MM.1S (cell line): ENCODE measurements around the gene DNAH6.

Experiments
- DNase-seq: peaks from one replicate; pipeline ENCODE4 v3.0.0-alpha.2; 2015
- H2AFZ ChIP-seq: fragments of 300-600 bp; sonication (generic); 2 replicates; pipeline ENCODE4 v1.6.0; 2016; ENCODE audit warnings: antibody characterized with exemption, low read length
- H3F3A ChIP-seq: fragments of 300-600 bp; sonication (generic); 2 replicates; pipeline ENCODE4 v1.6.1; 2016; ENCODE audit warnings: mild to moderate bottlenecking, antibody characterized with exemption, low read length, moderate library complexity, mixed read lengths; ENCODE audit not compliant: insufficient read depth
- H3K27ac ChIP-seq: fragments of 300-600 bp; sonication (generic); 2 replicates; pipeline ENCODE4 v1.5.1; 2016; ENCODE audit warnings: mild to moderate bottlenecking, low read length
- H3K27me3 ChIP-seq: fragments of 300-600 bp; sonication (generic); replicated peaks from 2 replicates; pipeline ENCODE4 v1.6.0; 2016; ENCODE audit warnings: low read length; ENCODE audit not compliant: insufficient read depth
- H3K36me3 ChIP-seq: fragments of 300-600 bp; sonication (generic); replicated peaks from 2 replicates; pipeline ENCODE4 v1.6.1; 2016; ENCODE audit warnings: mild to moderate bottlenecking, low read length, mixed read lengths; ENCODE audit not compliant: insufficient read depth
- H3K4me1 ChIP-seq: fragments of 300-600 bp; sonication (generic); 2 replicates; pipeline ENCODE4 v1.6.1; 2016; ENCODE audit warnings: low read length, mixed read lengths
- H3K4me2 ChIP-seq: fragments of 300-600 bp; sonication (generic); 2 replicates; pipeline ENCODE4 v1.6.0; 2016; ENCODE audit warnings: low read depth, low read length
- H3K4me3 ChIP-seq: fragments of 300-600 bp; sonication (generic); 2 replicates; pipeline ENCODE4 v1.5.1; 2016; ENCODE audit warnings: low read length, mixed read lengths
- H3K79me2 ChIP-seq: fragments of 300-600 bp; sonication (generic); 2 replicates; pipeline ENCODE4 v1.6.1; 2016; ENCODE audit warnings: mixed run types, low read length, mixed read lengths
- H3K9ac ChIP-seq: fragments of 300-600 bp; sonication (generic); 2 replicates; pipeline ENCODE4 v1.6.1; 2016; ENCODE audit warnings: low read length, mixed read lengths
- H3K9me2 ChIP-seq: fragments of 300-600 bp; sonication (generic); replicated peaks from 2 replicates; pipeline ENCODE4 v1.6.1; 2016; ENCODE audit warnings: mild to moderate bottlenecking, low read length, mixed read lengths; ENCODE audit not compliant: insufficient read depth
- H3K9me3 ChIP-seq: fragments of 300-600 bp; sonication (generic); replicated peaks from 2 replicates; pipeline ENCODE4 v1.6.1; 2016; ENCODE audit warnings: mild to moderate bottlenecking, low read length, mixed read lengths; ENCODE audit not compliant: insufficient read depth
- H4K20me1 ChIP-seq: fragments of 300-600 bp; sonication (generic); 2 replicates; pipeline ENCODE4 v1.6.1; 2016; ENCODE audit warnings: mild to moderate bottlenecking, low read length, moderate library complexity, mixed read lengths; ENCODE audit not compliant: insufficient read depth
- EZH2 ChIP-seq: fragments of 300-600 bp; sonication (generic); optimal IDR thresholded peaks from 2 replicates; pipeline ENCODE3; 2017; ENCODE audit warnings: low read depth, mild to moderate bottlenecking, antibody characterized with exemption, low read length, mixed read lengths
- EZH2phosphoT487 ChIP-seq: fragments of 300-600 bp; sonication (generic); IDR thresholded peaks from 2 replicates; pipeline ENCODE4 v1.6.1; 2018; ENCODE audit warnings: antibody characterized with exemption, low read length
- TF ChIP-seq, protein P1 (sequence below): fragments of 300-600 bp; sonication (generic); IDR thresholded peaks from 2 replicates; pipeline ENCODE4 v1.5.1; 2016; ENCODE audit warnings: antibody characterized with exemption, low read length, mixed read lengths

Gene DNAH6

DNA sequence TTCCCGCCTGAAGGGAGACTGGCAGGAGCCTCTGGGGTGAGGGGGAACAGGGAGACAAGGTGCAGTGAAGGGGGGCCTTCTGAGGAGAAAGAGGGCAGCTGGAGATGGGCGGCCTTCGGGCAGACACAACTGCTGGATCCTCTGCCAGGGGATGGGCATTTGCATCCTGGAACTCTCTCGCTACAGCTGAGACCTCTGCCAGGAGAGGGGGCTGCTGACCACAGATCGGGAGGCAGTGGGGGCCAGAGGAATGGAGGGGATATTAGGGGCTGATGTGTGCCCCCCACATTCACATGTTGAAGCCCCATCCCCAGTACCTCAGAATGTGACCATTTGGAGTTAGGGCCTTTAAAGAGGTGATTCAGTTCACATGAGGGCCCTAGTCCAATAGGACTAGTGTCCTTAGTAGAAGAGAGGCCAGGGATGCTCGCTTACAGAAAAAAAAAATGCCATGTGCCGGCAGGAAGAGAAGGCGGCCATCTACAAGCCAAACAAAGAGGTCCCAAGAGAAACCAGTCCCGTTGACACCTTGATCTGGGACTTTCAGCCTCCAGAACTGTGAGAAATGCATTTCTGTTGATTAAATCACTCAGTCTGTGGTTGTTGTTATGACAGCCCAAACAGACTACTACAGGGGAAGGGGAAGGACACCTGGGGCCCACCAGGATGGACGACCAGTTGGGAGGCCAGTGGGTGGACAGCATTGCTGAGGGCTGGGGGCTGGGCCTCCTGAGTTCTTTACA, 314.6 kb downstream of the DNAH6 start:
- Histone ChIP-seq H3K36me3 (no peaks in the 10 kb centered on the region), H3K9me2 (no peaks in the 10 kb centered on the region), H3K27ac (no peak overlapping the region), H3K4me2 (no peak overlapping the region), H3K9me3 (no peaks in the 10 kb centered on the region), H2AFZ (no peak overlapping the region), H3F3A (no peaks in the 10 kb centered on the region), H3K4me1 (peaks cover 17% of the 10 kb centered on the region), H3K79me2 (no peaks in the 10 kb centered on the region), H3K9ac (no peak overlapping the region), H4K20me1 (no peaks in the 10 kb centered on the region), H3K27me3 (no peaks in the 10 kb centered on the region), H3K4me3 (no peak overlapping the region)
- no peak for DNase-seq
- TF ChIP-seq, protein P1, sequence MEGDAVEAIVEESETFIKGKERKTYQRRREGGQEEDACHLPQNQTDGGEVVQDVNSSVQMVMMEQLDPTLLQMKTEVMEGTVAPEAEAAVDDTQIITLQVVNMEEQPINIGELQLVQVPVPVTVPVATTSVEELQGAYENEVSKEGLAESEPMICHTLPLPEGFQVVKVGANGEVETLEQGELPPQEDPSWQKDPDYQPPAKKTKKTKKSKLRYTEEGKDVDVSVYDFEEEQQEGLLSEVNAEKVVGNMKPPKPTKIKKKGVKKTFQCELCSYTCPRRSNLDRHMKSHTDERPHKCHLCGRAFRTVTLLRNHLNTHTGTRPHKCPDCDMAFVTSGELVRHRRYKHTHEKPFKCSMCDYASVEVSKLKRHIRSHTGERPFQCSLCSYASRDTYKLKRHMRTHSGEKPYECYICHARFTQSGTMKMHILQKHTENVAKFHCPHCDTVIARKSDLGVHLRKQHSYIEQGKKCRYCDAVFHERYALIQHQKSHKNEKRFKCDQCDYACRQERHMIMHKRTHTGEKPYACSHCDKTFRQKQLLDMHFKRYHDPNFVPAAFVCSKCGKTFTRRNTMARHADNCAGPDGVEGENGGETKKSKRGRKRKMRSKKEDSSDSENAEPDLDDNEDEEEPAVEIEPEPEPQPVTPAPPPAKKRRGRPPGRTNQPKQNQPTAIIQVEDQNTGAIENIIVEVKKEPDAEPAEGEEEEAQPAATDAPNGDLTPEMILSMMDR: no peak
- TF ChIP-seq EZH2phosphoT487 (no peak), EZH2 (no peak)

DNA sequence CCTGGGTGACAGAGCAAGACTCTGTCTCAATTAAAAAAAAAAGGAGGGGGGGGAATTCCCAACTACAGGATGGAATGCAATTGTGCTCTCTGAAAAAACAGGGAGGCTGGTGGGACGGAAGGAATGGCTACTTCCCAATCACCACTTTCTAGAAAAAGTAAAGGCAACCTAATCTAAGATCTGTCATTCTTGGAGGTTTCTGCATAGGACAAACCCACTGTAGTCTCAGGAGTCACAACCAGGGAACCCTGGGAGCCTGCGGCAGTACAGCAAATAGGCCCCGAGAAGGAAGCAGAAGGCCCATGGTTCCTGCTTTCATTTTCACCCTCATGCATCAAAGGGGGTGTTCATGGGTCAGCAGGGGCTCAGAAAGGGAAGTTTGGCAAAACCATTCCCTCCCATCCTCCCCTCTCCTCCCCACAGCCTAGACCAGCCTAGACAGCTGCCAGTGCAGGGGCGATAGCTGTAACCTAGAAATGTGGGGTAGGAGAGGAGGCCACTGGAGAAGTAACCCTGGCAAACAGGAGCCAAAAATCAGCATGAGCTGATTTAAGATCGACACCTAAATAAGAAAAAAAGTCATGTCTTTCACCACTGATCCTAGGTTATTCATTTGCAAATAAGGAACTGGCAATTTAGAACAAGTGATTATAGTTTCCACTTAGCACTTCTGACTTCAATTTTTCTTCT, 316.6 kb downstream of the DNAH6 start:
- Histone ChIP-seq H3K9me2 (no peaks in the 10 kb centered on the region), H3K27me3 (no peaks in the 10 kb centered on the region), H3K36me3 (no peaks in the 10 kb centered on the region), H3K4me2 (peak overlapping the region; percentile 28; the same call in 1 of the 2 replicates), H3K9me3 (no peaks in the 10 kb centered on the region), H3K79me2 (no peaks in the 10 kb centered on the region), H4K20me1 (no peaks in the 10 kb centered on the region), H3F3A (no peaks in the 10 kb centered on the region), H2AFZ (peak overlapping the region; percentile 18), H3K27ac (peak overlapping the region; percentile 12; the same call in 1 of the 2 replicates), H3K4me1 (peaks cover 9% of the 10 kb centered on the region), H3K4me3 (no peak overlapping the region), H3K9ac (no peak overlapping the region)
- DNase-seq: no peak
- TF ChIP-seq EZH2: no peak
- TF ChIP-seq, protein P1: no peak
- no peak for TF ChIP-seq EZH2phosphoT487

DNA sequence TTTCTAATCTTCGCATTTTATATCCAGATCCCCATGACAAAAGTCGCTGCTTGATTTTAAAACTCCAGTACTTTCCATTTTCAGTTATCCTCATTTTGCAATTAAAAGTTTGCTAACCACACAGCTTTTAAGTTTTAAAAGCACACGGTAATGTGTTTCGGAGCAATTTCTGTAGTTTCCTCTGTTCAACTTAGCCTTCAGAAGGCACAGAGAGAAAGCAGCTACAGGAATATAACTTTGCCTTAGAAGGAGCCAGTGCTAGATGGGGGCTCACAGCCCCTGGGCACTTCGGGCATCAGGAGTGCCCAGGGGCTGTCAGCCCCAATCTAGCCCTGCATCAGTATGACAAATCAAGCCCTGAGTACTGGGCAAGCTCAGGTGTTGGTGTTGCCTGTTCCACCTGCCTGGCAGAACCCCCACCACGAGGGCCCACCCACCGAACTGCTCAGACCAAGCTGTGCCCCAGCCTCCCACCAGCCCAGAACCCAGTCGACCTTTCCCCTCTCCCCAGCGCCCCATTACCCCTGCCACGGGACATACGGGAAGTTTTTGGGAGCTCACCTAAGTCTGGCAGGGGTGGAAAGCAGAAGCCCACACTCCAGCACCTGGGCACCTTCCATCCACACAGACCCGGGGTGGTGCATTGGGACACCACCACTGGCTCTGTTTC, 317.3 kb downstream of the DNAH6 start:
- no peak overlapping the region for H3K27ac ChIP-seq
- H3K27me3 ChIP-seq: no peaks in the 10 kb centered on the region
- no peak overlapping the region for H2AFZ ChIP-seq
- no peaks in the 10 kb centered on the region for H3K79me2 ChIP-seq
- H3K9me3 ChIP-seq: no peaks in the 10 kb centered on the region
- DNase-seq: no peak
- no peaks in the 10 kb centered on the region for H4K20me1 ChIP-seq
- H3K4me3 ChIP-seq: no peak overlapping the region
- no peak overlapping the region for H3K9ac ChIP-seq
- TF ChIP-seq EZH2phosphoT487 (no peak), EZH2 (no peak)
- TF ChIP-seq, protein P1: no peak
- no peaks in the 10 kb centered on the region for H3F3A ChIP-seq
- no peaks in the 10 kb centered on the region for H3K36me3 ChIP-seq
- no peaks in the 10 kb centered on the region for H3K9me2 ChIP-seq
- H3K4me1 ChIP-seq: peaks cover 2% of the 10 kb centered on the region; the same call in 1 of the 2 replicates
- H3K4me2 ChIP-seq: no peak overlapping the region
